HFF-Myc (cell line): ENCODE results near the gene GALNS.
A peak's percentile ranks its signal among the peaks of the same experiment; 100 is the strongest.

Experiments used
- DNase-seq: peaks from one replicate; pipeline ENCODE4 v3.0.0-alpha.2; 2011; ENCODE audit warnings: low read depth; ENCODE audit errors: extremely low read depth
- H3K4me3 ChIP-seq: replicated peaks from 2 replicates; pipeline ENCODE4 v1.5.1; 2011; ENCODE audit warnings: low read depth, mild to moderate bottlenecking, control low read depth, low read length
- TF ChIP-seq, protein P1 (sequence below): IDR thresholded peaks from 2 replicates; pipeline ENCODE4 v1.5.1; 2012; ENCODE audit warnings: mild to moderate bottlenecking, low read depth, low read length, control low read depth; ENCODE audit errors: missing control alignments

Gene GALNS

DNA sequence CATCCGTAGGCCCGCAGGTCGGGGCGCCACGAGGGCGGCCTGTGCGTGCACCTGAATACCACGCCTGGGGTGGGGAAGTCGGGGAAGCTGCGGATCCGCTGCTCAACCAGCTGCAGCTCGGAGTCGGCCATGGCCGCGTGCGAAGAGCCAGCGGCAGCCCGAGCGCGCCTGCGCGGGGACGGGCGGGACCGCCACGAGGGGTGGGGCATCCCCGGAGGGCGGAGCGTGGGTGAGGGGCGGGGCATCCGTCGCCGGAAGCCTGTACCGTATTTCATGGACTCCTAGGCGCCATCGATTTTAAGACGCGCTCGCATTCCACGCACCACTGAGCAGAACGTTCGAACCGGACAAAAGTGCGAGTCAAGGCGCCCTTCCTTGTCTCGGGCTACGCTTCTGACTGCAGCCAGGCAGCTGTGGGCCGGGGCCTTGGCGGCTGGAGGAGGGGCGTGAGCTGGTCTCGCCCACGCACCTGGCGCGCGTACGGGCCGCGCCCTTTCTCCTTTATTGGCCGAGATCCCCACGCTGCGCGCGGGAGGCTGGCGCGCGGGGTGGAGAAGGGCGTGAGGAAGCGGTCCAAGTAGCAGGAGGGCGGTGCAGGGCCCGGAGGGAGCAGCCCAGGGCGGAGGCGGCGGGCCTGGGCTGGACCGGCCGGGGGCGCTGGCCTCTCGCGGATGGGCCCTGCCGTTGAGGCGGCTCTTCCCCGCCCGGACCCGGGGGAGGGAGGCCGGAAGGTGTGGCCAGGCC, 44.8 kb downstream of the GALNS start, which contains the start of gene APRT:
APRT (minus strand) TSS at position 160 of the 744 bp plus-strand sequence; CDS start at position 131, 29 bp downstream.
- peak within 1 kb of the TSS; percentile 90 for H3K4me3 ChIP-seq
- TF ChIP-seq, protein P1, sequence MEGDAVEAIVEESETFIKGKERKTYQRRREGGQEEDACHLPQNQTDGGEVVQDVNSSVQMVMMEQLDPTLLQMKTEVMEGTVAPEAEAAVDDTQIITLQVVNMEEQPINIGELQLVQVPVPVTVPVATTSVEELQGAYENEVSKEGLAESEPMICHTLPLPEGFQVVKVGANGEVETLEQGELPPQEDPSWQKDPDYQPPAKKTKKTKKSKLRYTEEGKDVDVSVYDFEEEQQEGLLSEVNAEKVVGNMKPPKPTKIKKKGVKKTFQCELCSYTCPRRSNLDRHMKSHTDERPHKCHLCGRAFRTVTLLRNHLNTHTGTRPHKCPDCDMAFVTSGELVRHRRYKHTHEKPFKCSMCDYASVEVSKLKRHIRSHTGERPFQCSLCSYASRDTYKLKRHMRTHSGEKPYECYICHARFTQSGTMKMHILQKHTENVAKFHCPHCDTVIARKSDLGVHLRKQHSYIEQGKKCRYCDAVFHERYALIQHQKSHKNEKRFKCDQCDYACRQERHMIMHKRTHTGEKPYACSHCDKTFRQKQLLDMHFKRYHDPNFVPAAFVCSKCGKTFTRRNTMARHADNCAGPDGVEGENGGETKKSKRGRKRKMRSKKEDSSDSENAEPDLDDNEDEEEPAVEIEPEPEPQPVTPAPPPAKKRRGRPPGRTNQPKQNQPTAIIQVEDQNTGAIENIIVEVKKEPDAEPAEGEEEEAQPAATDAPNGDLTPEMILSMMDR, result peak; percentile 18
- peak; percentile 87 for DNase-seq

DNA sequence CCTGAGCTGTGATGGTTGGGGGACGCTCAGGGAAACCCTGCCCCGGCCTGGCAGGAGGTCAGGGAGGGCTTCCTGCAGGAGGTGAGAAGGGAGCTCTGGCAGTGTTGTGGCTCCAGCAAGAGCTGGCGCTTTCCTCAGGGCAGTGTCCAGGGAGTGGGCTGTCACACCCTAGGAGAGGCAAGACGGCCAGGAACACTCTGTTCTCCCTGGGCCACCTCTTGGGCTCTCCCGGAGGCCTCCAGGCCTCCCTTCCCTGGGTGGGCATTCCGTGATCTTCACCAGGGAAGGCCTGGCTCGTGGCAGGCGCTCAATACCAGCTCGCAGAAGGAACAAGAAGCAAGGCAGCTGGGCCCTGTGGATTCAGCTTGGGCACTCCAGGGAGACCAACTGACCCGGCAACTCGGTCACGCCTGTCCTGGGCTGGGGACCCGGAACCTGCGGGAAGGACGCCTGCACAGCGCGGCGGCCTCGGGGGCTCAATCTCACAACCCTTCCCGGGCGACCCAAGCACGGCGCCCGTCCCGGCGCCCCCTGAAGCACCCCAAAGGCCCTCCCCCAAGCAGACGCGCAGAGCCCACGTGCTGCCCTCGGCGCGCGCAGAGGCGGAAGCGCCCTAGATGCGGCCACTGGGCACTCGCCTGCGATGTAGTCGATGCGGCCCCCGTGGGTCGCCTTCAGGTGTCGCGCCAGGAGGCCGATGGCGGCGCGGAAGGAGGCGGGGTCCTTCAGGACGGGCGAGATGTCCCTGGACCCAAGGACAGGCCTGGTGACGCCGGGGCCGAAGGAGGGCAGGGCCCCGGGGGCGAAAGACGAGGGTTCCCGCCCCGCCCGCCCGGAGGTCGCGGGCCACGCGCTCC, 45.6 kb downstream of the GALNS start:
- H3K4me3 ChIP-seq, result peak overlapping the region; percentile 90
- DNase-seq, result no peak
- TF ChIP-seq, protein P1, result no peak

DNA sequence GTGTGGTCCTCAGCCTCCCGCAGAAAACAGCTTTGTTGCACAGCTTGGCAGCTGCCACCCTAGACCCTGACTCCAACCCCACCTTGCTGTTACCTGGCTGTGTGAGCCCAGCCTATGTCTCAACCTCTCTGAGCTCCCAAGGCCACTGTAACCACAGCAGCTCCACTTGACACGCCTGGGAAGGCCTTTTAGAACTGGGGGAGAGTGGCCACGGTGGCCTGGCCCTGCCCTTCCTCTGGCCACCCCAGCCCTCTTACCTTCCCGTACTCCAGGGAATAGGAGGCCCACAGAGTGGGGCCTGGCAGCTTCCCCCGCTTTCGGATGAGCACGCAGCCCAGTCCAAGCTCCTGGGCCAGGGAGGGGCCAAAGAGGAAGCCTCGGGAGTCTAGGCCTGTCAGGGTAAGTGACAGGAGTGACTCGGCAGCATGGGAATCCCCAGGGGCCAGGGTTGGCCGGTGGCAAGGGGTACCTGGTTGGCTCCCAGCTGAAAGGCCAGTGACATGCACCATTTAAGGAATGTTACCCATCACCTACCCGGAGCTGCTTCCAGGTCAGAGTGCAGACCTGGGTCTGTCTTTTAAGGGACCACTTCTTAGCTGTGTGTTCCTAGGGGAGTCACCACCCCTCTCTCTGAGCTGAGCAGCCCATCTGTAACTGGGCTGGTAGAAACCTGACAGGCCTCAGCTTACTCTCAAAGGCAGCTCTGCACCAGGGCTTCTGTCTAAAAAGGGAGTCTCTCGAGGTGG, 46.4 kb downstream of the GALNS start:
- DNase-seq, result no peak

DNA sequence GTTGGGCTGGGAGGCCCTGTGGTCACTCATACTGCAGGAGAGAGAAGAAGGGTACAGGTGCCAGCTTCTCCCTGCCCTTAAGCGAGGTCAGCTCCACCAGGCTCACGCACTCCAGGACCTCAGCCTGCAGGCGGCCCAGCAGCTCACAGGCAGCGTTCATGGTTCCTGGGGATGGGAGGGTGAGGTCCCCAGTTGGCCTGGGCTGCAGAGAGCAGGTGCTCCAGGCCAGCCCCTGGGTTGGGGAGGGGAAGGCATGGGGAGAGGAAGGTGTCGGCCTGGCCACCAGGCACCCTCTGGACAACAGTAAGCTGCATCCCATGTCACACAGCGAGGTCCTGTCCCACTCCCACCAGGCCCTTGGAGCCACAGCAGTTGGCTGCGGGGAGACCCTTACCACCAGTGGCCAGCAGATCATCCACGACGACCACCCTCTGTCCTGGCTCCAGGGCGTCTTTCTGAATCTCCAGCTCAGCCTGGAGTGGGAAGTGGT, 47.0 kb downstream of the GALNS start:
- peak overlapping the region; percentile 90 for H3K4me3 ChIP-seq
- DNase-seq, result no peak
- TF ChIP-seq, protein P1, result no peak

More for the DNA sequence above, 46.4 kb downstream of the GALNS start:
- H3K4me3 ChIP-seq, result peak overlapping the region; percentile 90
- TF ChIP-seq, protein P1, result no peak

- no peak for DNase-seq
- TF ChIP-seq, protein P1, result no peak
These were observed 47.6 kb downstream of the GALNS start for GRCh38 chr16:88809068-88809675.

More at GRCh38 chr16:88809068-88809675, 47.6 kb downstream of the GALNS start:
- H3K4me3 ChIP-seq, result peak overlapping the region; percentile 90
